GM12872 (cell line): ENCODE results near the gene XYLT1.

Source experiments
- TF ChIP-seq, protein P1 (sequence below): IDR thresholded peaks from 3 replicates; pipeline ENCODE4 v1.5.1; 2011; ENCODE audit warnings: low read depth, mild to moderate bottlenecking, low read length, moderate library complexity; ENCODE audit not compliant: insufficient read depth

Gene XYLT1, protein sequence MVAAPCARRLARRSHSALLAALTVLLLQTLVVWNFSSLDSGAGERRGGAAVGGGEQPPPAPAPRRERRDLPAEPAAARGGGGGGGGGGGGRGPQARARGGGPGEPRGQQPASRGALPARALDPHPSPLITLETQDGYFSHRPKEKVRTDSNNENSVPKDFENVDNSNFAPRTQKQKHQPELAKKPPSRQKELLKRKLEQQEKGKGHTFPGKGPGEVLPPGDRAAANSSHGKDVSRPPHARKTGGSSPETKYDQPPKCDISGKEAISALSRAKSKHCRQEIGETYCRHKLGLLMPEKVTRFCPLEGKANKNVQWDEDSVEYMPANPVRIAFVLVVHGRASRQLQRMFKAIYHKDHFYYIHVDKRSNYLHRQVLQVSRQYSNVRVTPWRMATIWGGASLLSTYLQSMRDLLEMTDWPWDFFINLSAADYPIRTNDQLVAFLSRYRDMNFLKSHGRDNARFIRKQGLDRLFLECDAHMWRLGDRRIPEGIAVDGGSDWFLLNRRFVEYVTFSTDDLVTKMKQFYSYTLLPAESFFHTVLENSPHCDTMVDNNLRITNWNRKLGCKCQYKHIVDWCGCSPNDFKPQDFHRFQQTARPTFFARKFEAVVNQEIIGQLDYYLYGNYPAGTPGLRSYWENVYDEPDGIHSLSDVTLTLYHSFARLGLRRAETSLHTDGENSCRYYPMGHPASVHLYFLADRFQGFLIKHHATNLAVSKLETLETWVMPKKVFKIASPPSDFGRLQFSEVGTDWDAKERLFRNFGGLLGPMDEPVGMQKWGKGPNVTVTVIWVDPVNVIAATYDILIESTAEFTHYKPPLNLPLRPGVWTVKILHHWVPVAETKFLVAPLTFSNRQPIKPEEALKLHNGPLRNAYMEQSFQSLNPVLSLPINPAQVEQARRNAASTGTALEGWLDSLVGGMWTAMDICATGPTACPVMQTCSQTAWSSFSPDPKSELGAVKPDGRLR

DNA sequence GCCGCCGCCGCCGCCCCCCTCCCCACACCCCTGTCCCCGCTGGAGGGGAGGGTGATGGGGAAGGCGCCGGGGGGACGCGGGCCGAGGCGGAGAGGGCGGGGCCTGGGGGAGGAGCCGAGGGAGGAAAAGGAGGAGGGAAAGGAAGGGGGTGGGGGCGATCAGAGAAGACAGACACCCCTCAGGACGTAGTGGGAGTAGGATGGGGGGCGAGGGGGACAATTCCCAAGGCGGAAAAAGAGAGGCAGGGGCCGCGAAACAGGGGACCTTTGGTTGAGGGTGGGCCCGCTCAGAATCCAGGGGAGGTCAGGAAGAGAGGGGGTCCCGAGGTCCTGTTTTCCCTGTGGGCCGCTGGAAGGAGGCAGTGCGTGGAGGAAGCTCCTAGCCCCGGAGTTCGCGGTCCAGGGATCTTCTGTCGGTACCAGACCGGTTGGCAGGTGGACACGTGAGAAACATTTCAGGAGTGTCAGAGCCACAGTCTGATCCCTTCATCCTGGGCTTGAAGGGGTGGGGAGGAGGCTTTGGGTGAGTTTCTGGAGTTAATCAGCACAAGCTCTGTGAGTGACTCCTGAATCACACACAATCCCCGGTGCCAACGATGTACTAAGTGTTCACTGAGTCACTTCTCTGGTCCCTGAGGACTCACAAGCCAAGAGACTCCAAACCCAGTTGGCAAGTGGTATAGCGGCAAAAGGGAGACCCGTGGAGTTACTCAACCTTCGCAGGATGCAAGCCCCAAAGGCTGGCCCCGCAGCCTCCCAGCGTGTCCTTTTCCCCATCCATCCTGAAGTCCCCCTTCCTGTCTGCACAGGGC, at the start of gene XYLT1:
Gene XYLT1 (minus strand): TSS at position 53 of the 811 bp plus-strand sequence. CDS start 164 bp downstream, outside the sequence.
- TF ChIP-seq, protein P1, sequence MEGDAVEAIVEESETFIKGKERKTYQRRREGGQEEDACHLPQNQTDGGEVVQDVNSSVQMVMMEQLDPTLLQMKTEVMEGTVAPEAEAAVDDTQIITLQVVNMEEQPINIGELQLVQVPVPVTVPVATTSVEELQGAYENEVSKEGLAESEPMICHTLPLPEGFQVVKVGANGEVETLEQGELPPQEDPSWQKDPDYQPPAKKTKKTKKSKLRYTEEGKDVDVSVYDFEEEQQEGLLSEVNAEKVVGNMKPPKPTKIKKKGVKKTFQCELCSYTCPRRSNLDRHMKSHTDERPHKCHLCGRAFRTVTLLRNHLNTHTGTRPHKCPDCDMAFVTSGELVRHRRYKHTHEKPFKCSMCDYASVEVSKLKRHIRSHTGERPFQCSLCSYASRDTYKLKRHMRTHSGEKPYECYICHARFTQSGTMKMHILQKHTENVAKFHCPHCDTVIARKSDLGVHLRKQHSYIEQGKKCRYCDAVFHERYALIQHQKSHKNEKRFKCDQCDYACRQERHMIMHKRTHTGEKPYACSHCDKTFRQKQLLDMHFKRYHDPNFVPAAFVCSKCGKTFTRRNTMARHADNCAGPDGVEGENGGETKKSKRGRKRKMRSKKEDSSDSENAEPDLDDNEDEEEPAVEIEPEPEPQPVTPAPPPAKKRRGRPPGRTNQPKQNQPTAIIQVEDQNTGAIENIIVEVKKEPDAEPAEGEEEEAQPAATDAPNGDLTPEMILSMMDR = no peak

DNA sequence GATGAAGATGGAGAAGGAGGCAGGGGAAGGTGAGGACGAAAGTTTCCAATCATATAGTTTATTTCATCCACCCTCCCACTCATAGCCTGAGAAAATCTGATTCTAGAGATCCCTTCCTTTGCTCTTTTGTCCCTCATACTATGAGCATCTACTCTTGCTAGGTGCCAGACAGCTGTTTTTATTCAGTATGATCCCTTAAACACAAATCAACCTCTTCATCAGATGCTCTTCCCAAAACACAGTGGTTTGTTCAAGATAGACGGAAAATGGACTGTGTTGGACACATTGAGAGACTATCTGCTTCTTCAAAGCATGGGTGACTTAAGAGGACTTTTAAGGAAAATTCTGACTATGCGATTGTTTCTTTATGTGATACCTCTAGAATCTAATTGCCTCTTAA, 49.4 kb upstream of the XYLT1 start:
- TF ChIP-seq, protein P1 = no peak

DNA sequence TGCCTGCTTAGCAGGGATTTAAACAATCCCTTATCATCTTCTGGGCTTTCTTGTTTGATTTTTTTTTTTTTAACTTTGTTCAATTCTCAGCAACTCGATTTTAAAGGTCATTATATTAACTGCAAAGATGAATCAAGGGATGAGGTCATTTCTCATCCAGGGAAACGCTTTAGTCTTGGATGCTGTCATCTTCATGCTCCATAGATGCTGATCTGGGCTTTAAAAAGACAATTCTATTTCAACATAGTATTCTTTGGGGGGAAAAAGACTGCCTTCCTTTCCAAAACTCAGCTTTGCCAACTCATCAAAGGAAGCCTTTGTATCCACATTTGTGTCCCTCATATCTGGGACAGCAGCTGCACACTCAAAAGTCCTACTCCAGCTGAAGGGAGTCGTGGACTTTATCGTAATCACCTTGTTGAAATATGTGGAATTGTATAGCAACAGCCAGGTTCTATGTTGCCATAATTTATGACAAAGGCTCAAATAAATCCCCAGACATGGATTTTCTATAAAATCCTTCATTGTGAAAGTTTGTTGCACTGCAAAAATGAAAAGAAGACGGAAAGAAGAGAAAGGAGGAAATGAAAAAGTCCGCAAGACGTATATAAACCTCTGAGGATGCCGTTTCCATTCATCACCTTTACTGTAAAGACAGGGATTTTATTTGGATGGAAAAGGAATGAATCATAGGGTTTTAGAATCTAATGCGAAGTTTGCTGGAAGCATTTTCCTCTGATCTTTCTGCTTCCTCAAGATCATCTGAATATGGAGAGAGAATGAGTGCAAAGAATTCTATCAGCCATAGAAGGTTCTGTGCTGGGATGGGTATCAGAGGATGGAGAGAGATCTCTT, 48.6 kb upstream of the XYLT1 start:
- TF ChIP-seq, protein P1 = no peak

DNA sequence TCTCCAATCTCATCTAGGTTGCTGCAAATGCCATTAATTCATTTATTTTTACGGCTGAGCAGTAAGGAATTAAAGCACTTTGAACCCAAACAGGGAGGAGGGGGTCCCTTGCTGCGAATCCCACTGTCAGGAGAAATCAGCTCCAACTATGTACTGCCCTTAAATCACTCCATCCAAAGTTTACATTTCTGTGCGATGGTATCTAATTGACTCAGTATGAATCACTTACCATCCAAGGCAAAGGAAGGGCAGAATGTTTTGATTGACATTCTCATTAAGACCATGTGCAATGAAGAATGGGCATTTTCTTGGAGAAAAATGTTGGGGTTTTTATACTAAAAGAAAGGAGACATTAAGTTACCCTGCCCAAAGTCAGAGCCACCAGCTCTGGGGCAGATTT, 47.7 kb upstream of the XYLT1 start:
- TF ChIP-seq, protein P1 = no peak

DNA sequence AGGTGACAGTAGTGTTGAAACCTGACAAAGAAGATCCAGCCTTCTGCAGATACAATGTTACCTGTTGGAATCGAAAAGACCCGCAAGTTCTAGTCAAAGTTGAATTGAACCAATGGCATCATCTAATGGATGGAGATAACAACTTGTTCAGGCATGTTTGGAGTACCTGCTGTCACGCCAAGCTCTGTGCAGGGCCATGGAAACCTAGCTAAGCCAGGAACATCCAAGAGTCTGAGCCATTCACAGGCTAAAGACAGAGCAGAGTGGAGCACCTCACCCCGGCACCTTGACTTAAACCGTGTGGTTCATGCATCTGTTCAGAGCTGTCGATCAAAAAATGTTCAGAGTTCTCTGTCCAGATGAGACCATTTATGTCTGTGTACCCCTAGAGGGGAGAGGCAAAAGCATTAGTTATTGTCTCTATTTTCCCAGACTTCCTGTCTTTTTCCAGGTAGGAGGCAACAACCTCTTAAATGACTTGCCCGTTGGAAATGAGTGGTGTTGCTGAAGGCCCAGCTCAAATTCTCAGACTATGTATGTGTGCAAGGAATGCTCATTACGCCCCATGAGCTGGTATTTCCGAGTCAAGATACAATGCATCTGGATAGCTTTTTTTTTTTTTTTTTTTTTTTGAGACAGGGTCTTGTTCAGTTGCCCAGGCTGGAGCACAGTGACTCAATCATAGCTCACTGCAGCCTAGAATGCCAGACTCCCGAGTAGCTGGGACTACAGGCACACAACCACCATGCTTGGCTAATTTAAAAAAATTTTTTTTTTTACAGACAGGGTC, 44.9 kb upstream of the XYLT1 start:
- TF ChIP-seq, protein P1 = no peak

DNA sequence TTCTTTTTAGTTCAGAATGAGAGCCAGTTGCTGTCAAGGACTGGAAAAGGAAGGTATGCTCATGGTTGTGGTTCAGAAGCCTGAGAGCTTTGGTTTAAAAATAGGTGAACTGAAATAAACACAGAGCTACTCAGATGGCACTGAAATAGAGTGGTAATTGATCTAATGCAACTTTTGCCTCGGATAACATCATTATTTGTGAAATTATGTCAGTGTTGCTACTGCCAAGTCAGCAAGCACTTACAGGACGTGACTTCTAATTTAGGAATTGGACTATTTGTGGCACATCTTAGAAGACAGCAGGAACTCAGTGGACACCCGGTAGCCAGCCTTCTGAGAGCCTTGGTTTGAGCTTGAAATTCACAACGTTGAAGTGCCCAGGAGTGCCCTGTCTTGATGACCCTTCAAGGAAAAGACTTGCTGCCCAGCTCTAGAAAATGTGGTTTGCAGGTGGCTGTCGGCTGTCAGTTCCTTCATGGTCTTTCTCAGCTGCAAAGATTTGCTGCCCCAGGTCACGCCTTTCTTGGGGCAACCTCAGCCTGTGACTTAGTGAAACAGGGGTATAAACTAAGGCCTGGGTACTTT, 42.0 kb upstream of the XYLT1 start:
- TF ChIP-seq, protein P1 = no peak
